Uterus (tissue), 4 donors: ENCODE data around the gene TRIML1. TPM values are rescaled to one million over a fixed set of nuclear protein-coding genes. Genes with fewer than 3 reads are reported as not detected.

Experiments used
- DNase-seq, 2 donors: peaks; one replicate each; pipeline ENCODE4 v3.0.0-alpha.2; 2019 to 2020
- H3K27ac ChIP-seq, 2 donors: fragments of 200-600 bp; sonication (generic); 1 replicate in 1 of 2; 2 replicates in 1 of 2; pipeline ENCODE4 v1.5.1; 2016 to 2018
- H3K27me3 ChIP-seq, 2 donors: fragments of 200-600 bp; sonication (generic); one replicate each; pipeline ENCODE4 v1.5.1; 2018 to 2019; ENCODE audit warnings: control low read depth in 1 of 2
- H3K36me3 ChIP-seq, 2 donors: fragments of 200-600 bp; sonication (generic); one replicate each; pipeline ENCODE4 v1.5.1; 2019; ENCODE audit warnings: control low read depth in 1 of 2
- H3K4me1 ChIP-seq, 2 donors: fragments of 200-600 bp; sonication (generic); one replicate each; pipeline ENCODE4 v1.5.1; 2018 to 2019; ENCODE audit warnings: control low read depth in 1 of 2
- H3K4me3 ChIP-seq, 2 donors: fragments of 200-600 bp; sonication (generic); 1 replicate in 1 of 2; 2 replicates in 1 of 2; pipeline ENCODE4 v1.5.1; 2018 to 2019; ENCODE audit warnings: mild to moderate bottlenecking in 1 of 2
- H3K9me3 ChIP-seq, 2 donors: fragments of 200-600 bp; sonication (generic); one replicate each; pipeline ENCODE4 v1.5.1; 2019; ENCODE audit warnings: control low read depth in 1 of 2
- POLR2A ChIP-seq, 2 donors: fragments of 450-650 bp; IDR thresholded peaks; one replicate each; pipeline ENCODE4 v1.6.1; 2016; ENCODE audit warnings: antibody characterized with exemption in 2 of 2, mild to moderate bottlenecking in 1 of 2, moderate library complexity in 1 of 2
- intact Hi-C: fragments of 100-400 bp; cut with DNase I; formaldehyde crosslinking; loops from one replicate; pipeline ENCODE4 v1.15.1; 2023; ENCODE audit warnings: low total_unique reads
- total RNA-seq, 4 donors: library from RNA; depleted of rRNA in 3 of 4; stranded (reverse); fragments of >200 nt in 3 of 4; gene quantifications; one replicate each; pipeline versions ENCODE4 v1.1.0 to v1.2.4, GENCODE V29; 2014 to 2023
- TF ChIP-seq, protein P1 (sequence below), 4 experiments: fragments of 200-600 bp in 2 of 4; fragments of 450-650 bp in 2 of 4; sonication (generic) in 2 of 4; IDR thresholded peaks; one replicate each; pipeline ENCODE4 v1.5.1; 2016 to 2019; ENCODE audit warnings: antibody characterized with exemption in 4 of 4, mild to moderate bottlenecking in 2 of 4, moderate library complexity in 1 of 4
- donor health status: DM: yes; HTN: yes; CAD: no.

The TRIML1 gene
- total RNA-seq, 4 donors from 2014 or later, result not detected

- no peak for DNase-seq
- Histone ChIP-seq H3K27ac (no peak overlapping the region), H3K9me3 (no peaks in the 10 kb centered on the region)
These were observed 4.5 kb downstream of the TRIML1 start for GRCh38 chr4:188143731-188144130.

GRCh38 chr4:188145601-188146000 lies 6.4 kb downstream of the TRIML1 start:
- Histone ChIP-seq H3K27ac (no peak overlapping the region), H3K4me1 (no peaks in the 10 kb centered on the region), H3K4me3 (no peak overlapping the region), H3K36me3 (no peaks in the 10 kb centered on the region), H3K9me3 (no peaks in the 10 kb centered on the region), H3K27me3 (no peaks in the 10 kb centered on the region)
- no peak for DNase-seq
- no peak for TF ChIP-seq POLR2A (IDR thresholded peaks at IDR 0.05)
- TF ChIP-seq, protein P1, sequence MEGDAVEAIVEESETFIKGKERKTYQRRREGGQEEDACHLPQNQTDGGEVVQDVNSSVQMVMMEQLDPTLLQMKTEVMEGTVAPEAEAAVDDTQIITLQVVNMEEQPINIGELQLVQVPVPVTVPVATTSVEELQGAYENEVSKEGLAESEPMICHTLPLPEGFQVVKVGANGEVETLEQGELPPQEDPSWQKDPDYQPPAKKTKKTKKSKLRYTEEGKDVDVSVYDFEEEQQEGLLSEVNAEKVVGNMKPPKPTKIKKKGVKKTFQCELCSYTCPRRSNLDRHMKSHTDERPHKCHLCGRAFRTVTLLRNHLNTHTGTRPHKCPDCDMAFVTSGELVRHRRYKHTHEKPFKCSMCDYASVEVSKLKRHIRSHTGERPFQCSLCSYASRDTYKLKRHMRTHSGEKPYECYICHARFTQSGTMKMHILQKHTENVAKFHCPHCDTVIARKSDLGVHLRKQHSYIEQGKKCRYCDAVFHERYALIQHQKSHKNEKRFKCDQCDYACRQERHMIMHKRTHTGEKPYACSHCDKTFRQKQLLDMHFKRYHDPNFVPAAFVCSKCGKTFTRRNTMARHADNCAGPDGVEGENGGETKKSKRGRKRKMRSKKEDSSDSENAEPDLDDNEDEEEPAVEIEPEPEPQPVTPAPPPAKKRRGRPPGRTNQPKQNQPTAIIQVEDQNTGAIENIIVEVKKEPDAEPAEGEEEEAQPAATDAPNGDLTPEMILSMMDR (IDR thresholded peaks at IDR 0.05), result no peak
- intact Hi-C loops, result no loop called here

More at GRCh38 chr4:188143731-188144130, 4.5 kb downstream of the TRIML1 start:
- Histone ChIP-seq H3K36me3 (no peaks in the 10 kb centered on the region), H3K4me3 (no peak overlapping the region), H3K4me1 (no peaks in the 10 kb centered on the region), H3K27me3 (no peaks in the 10 kb centered on the region)
- intact Hi-C loops, result no loop called here
- no peak for TF ChIP-seq POLR2A (IDR thresholded peaks at IDR 0.05)
- TF ChIP-seq, protein P1 (IDR thresholded peaks at IDR 0.05), result no peak

- H3K4me3 ChIP-seq, result no peak overlapping the region
- no peaks in the 10 kb centered on the region for H3K4me1 ChIP-seq
- H3K36me3 ChIP-seq, result no peaks in the 10 kb centered on the region
- intact Hi-C loops, result no loop called here
- H3K27ac ChIP-seq, result no peak overlapping the region
- no peaks in the 10 kb centered on the region for H3K9me3 ChIP-seq
- no peaks in the 10 kb centered on the region for H3K27me3 ChIP-seq
- no peak for DNase-seq
- TF ChIP-seq POLR2A (IDR thresholded peaks at IDR 0.05), result no peak
- TF ChIP-seq, protein P1 (IDR thresholded peaks at IDR 0.05), result no peak
These were observed 7.4 kb downstream of the TRIML1 start for GRCh38 chr4:188146618-188147017.

DNA sequence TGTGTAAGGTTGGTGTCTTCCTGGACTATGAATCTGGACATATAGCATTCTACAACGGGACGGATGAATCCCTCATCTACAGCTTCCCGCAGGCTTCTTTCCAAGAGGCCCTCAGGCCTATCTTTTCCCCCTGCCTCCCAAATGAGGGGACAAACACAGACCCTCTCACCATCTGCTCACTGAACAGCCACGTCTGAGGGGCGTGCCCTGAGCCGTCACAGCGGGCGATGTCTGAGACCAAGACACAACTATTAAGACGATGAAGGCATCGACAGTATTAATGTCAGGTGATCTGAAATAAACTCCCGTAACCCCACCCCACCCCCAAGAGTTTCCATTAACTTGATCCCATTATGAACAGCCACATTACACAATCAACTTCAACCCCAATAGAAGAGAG lies 7.9 kb downstream of the TRIML1 start:
- Histone ChIP-seq H3K27ac (no peak overlapping the region), H3K4me1 (no peaks in the 10 kb centered on the region), H3K9me3 (no peaks in the 10 kb centered on the region), H3K27me3 (no peaks in the 10 kb centered on the region), H3K4me3 (no peak overlapping the region), H3K36me3 (no peaks in the 10 kb centered on the region)
- no peak for DNase-seq
- TF ChIP-seq POLR2A (IDR thresholded peaks at IDR 0.05), result no peak
- TF ChIP-seq, protein P1 (IDR thresholded peaks at IDR 0.05), result no peak
- intact Hi-C loops, result no loop called here

- intact Hi-C loops, result no loop called here
- H3K4me1 ChIP-seq, result no peaks in the 10 kb centered on the region
- no peak overlapping the region for H3K4me3 ChIP-seq
- no peak overlapping the region for H3K27ac ChIP-seq
- TF ChIP-seq, protein P1 (IDR thresholded peaks at IDR 0.05), result no peak
- TF ChIP-seq POLR2A (IDR thresholded peaks at IDR 0.05), result no peak
- H3K27me3 ChIP-seq, result no peaks in the 10 kb centered on the region
- H3K9me3 ChIP-seq, result no peaks in the 10 kb centered on the region
- no peak for DNase-seq
- no peaks in the 10 kb centered on the region for H3K36me3 ChIP-seq
These were observed 8.5 kb downstream of the TRIML1 start for GRCh38 chr4:188147776-188148175.
